Peyer's patch (tissue), 4 donors: ENCODE measurements around the gene POLR3H. TPM values are rescaled to one million over a fixed set of nuclear protein-coding genes. Genes with fewer than 3 reads are reported as not detected.
A peak's percentile ranks its signal among the peaks of the same experiment; 100 is the strongest.

Experiments
- DNase-seq, 3 donors: peaks; one replicate each; pipeline ENCODE4 v3.0.0-alpha.2; 2017 to 2019
- H3K27ac ChIP-seq, 4 donors: fragments of 200-600 bp; sonication (generic); one replicate each; pipeline ENCODE4 v1.5.1; 2016 to 2019
- H3K27me3 ChIP-seq, 2 donors: fragments of 200-600 bp; sonication (generic); one replicate each; pipeline ENCODE4 v1.5.1; 2019
- H3K36me3 ChIP-seq, 3 donors: fragments of 200-600 bp; sonication (generic); one replicate each; pipeline ENCODE4 v1.5.1; 2016 to 2019
- H3K4me1 ChIP-seq, 4 donors: fragments of 200-600 bp; sonication (generic); one replicate each; pipeline ENCODE4 v1.5.1; 2016 to 2019
- H3K4me3 ChIP-seq, 4 donors: fragments of 200-600 bp; sonication (generic); 1 replicate in 3 of 4; 2 replicates in 1 of 4; pipeline ENCODE4 v1.5.1; 2016 to 2019; ENCODE audit warnings: mild to moderate bottlenecking in 1 of 4
- H3K9me3 ChIP-seq, 4 donors: fragments of 200-600 bp; sonication (generic); one replicate each; pipeline ENCODE4 v1.5.1; 2016 to 2019; ENCODE audit warnings: mild to moderate bottlenecking in 1 of 4
- POLR2A ChIP-seq, 2 donors: fragments of 450-650 bp; IDR thresholded peaks; one replicate each; pipeline ENCODE4 v1.5.1; 2017; ENCODE audit warnings: antibody characterized with exemption in 2 of 2, mild to moderate bottlenecking in 2 of 2, moderate library complexity in 2 of 2
- total RNA-seq, 4 donors: library from RNA; depleted of rRNA; stranded (reverse); fragments of >200 nt; gene quantifications; one replicate each; pipeline ENCODE4 v1.1.0, GENCODE V29; 2016
- TF ChIP-seq, protein P1 (sequence below), 6 experiments: fragments of 450-650 bp in 4 of 6; fragments of 200-600 bp in 2 of 6; sonication (generic) in 1 of 6; IDR thresholded peaks; one replicate each; pipeline ENCODE4 v1.5.1; 2017 to 2019; ENCODE audit warnings: antibody characterized with exemption in 6 of 6, mild to moderate bottlenecking in 3 of 6, moderate library complexity in 1 of 6

POLR3H gene
- total RNA-seq, 4 donors from 2014 or later = 9.5 to 14.9 (median 13.0) TPM

DNA sequence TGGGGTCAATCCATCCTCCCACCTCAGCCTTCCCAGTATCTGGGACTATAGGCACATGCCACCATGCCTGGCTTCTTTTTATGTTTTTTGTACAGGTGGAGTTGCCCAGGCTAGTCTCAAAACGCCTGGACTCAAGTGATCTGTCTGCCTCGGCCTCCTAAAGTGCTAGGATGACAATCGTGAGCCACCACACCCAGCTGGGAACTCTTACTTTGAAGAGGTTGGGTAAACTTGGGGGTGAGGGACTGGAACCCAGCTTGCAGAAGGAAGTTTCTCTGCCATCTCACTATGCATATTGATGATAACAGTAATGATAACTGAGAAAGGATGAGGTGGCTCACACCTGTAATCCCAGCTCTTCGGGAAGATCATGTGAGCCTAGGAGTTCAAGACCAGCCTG lies 39.5 kb downstream of the POLR3H start:
- no peaks in the 10 kb centered on the region for H3K9me3 ChIP-seq

DNA sequence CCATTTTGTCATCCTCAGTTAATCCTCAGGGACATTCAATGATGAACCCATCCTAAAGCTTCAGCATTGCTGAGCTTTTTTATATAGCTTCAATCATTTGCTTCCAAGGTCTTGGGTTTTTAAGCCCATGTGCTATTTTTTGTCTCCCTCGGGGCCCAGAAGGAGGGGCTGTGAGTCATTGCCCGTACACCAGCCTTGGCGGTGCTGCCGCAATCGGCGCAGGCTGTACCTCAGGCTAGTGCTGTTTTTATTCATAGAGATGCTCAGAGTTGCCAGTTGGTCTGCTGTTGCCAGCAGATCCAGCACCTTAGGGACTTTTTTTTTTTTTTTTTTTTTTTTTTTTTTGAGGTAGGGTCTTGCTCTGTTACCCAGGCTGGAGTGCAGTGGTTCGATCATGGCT lies 39.9 kb downstream of the POLR3H start:
- DNase-seq = no peak
- Histone ChIP-seq H3K27ac (no peak overlapping the region), H3K36me3 (peaks cover 0 to 83% (median 0%) of the 10 kb centered on the region in 3 donors), H3K4me3 (no peak overlapping the region), H3K4me1 (no peaks in the 10 kb centered on the region), H3K9me3 (no peaks in the 10 kb centered on the region), H3K27me3 (no peaks in the 10 kb centered on the region)
- TF ChIP-seq, protein P1, sequence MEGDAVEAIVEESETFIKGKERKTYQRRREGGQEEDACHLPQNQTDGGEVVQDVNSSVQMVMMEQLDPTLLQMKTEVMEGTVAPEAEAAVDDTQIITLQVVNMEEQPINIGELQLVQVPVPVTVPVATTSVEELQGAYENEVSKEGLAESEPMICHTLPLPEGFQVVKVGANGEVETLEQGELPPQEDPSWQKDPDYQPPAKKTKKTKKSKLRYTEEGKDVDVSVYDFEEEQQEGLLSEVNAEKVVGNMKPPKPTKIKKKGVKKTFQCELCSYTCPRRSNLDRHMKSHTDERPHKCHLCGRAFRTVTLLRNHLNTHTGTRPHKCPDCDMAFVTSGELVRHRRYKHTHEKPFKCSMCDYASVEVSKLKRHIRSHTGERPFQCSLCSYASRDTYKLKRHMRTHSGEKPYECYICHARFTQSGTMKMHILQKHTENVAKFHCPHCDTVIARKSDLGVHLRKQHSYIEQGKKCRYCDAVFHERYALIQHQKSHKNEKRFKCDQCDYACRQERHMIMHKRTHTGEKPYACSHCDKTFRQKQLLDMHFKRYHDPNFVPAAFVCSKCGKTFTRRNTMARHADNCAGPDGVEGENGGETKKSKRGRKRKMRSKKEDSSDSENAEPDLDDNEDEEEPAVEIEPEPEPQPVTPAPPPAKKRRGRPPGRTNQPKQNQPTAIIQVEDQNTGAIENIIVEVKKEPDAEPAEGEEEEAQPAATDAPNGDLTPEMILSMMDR (IDR thresholded peaks at IDR 0.05) = no peak
- TF ChIP-seq POLR2A (IDR thresholded peaks at IDR 0.05) = no peak

More for the DNA sequence above, 39.5 kb downstream of the POLR3H start:
- Histone ChIP-seq H3K4me3 (no peak overlapping the region), H3K4me1 (no peaks in the 10 kb centered on the region), H3K27me3 (no peaks in the 10 kb centered on the region), H3K27ac (no peak overlapping the region), H3K36me3 (peaks cover 0 to 87% (median 0%) of the 10 kb centered on the region in 3 donors)
- DNase-seq = no peak
- TF ChIP-seq, protein P1 (IDR thresholded peaks at IDR 0.05) = no peak
- TF ChIP-seq POLR2A (IDR thresholded peaks at IDR 0.05) = no peak

DNA sequence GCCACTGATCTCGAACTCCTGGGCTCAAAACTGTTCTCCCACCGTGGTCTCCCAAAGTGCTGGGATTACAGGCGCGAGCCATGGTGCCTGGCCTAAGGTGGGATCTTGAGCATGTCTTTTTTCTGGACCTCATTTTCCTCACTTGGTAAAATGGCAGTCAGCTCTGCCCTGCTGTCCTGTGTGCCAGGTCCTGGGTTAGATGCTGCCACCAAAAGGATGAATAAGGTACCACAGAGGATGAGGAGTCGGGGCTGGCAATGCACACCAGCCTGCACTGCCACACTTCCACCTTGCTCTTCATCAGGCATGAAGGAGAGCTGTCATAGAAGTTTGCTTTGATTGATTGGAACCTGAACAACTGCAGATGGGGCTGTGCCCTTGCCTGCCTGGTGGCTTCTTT lies 43.1 kb downstream of the POLR3H start:
- H3K27ac ChIP-seq = peak overlapping the region in 1 of 4 donors; percentile 65
- peaks cover 0 to 23% (median 0%) of the 10 kb centered on the region in 4 donors for H3K4me1 ChIP-seq
- TF ChIP-seq, protein P1 (IDR thresholded peaks at IDR 0.05) = peak in 4 of 6 experiments; percentile 21 to 54 (median 44)
- TF ChIP-seq POLR2A (IDR thresholded peaks at IDR 0.05) = no peak
- no peaks in the 10 kb centered on the region for H3K27me3 ChIP-seq
- no peak for DNase-seq
- no peak overlapping the region for H3K4me3 ChIP-seq
- H3K9me3 ChIP-seq = no peaks in the 10 kb centered on the region
- H3K36me3 ChIP-seq = peaks cover 0 to 57% (median 0%) of the 10 kb centered on the region in 3 donors

DNA sequence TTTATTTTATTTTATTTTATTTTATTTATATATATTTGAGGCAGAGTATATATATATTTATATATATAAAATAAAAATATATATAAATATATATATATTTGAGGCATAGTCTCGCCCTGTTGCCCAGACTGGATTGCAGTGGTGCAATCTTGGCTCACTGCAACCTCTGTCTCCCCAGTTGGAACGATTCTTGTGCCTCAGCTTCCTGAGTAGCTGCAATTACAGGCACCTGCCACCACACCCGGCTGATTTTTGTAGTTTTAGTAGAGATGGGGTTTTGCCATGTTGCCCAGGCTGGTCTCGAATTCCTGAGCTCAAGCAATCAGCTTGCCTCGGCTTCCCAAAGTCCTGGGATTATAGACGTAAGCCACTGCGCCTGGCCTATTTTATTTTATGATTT lies 44.0 kb downstream of the POLR3H start:
- H3K4me1 ChIP-seq = peaks cover 0 to 23% (median 0%) of the 10 kb centered on the region in 4 donors

DNA sequence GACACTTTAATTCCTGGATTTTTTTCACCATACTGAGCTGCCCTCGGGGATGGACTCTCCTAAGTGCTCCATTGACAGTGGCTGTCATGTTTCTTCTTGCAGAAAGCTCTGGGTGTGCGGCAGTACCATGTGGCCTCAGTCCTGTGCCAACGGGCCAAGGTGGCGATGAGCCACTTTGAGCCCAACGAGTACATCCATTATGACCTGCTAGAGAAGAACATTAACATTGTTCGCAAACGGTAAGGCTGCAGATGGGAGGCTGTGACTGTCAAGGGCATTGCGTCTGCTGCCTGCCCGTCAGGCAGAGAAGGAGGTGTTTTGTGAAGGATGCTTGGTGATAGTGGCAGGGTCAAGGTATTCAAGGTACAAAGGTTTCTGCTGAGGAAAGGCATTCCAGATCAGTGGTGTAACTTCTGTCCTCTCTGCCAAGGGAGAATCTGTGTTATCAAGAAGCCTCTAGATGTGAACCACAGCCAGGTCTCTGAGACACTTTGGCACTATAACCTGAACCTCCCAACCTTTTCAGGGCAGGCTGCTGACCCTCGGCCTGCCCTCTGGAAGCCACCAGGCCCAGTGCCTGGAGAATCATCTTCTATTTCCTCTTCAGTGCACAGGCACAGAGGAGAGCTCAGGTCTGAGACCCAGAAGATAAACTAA lies 44.5 kb downstream of the POLR3H start:
- Histone ChIP-seq H3K4me3 (no peak overlapping the region), H3K27ac (peak overlapping the region in 2 of 4 donors; percentile 67 to 70), H3K27me3 (no peaks in the 10 kb centered on the region), H3K36me3 (peaks cover 0 to 55% (median 0%) of the 10 kb centered on the region in 3 donors), H3K9me3 (no peaks in the 10 kb centered on the region), H3K4me1 (peaks cover 0 to 23% (median 0%) of the 10 kb centered on the region in 4 donors)
- DNase-seq = peak in 2 of 3 donors; percentile 65 to 70
- TF ChIP-seq POLR2A (IDR thresholded peaks at IDR 0.05) = peak in 1 of 2 donors; percentile 37
- TF ChIP-seq, protein P1 (IDR thresholded peaks at IDR 0.05) = peak in 1 of 6 experiments; percentile 3

More for the DNA sequence above, 44.0 kb downstream of the POLR3H start:
- DNase-seq = no peak
- H3K36me3 ChIP-seq = peaks cover 0 to 55% (median 0%) of the 10 kb centered on the region in 3 donors
- H3K27ac ChIP-seq = peak overlapping the region in 2 of 4 donors; percentile 54 to 65
- TF ChIP-seq, protein P1 (IDR thresholded peaks at IDR 0.05) = peak in 2 of 6 experiments; percentile 7 to 10
- TF ChIP-seq POLR2A (IDR thresholded peaks at IDR 0.05) = no peak
- H3K4me3 ChIP-seq = no peak overlapping the region
- H3K27me3 ChIP-seq = no peaks in the 10 kb centered on the region
- no peaks in the 10 kb centered on the region for H3K9me3 ChIP-seq
